ENCODE measurements around the gene POLRMT.

The POLRMT gene

GRCh38 chr19:650121-650520 lies 16.8 kb upstream of the POLRMT start:
- no peak for TF ChIP-seq CTCF (IDR thresholded peaks at IDR 0.05; ENCODE audit: insufficient read depth, low read depth, low read length, missing control alignments)
- no peak overlapping the region for H3K4me3 ChIP-seq (ENCODE audit: low read length)
- no peak for DNase-seq (ENCODE audit: low read depth)

- no peak for DNase-seq (ENCODE audit: low read depth)
- no peak overlapping the region for H3K4me3 ChIP-seq (ENCODE audit: low read length)
- no peak for TF ChIP-seq CTCF (IDR thresholded peaks at IDR 0.05; ENCODE audit: insufficient read depth, low read depth, low read length, missing control alignments)
Observed at GRCh38 chr19:648904-649801, 15.8 kb upstream of the POLRMT start.

- no peak overlapping the region for H3K4me3 ChIP-seq (ENCODE audit: low read length)
- no peak for DNase-seq (ENCODE audit: low read depth)
- TF ChIP-seq CTCF (IDR thresholded peaks at IDR 0.05; ENCODE audit: insufficient read depth, low read depth, low read length, missing control alignments): no peak
Observed at GRCh38 chr19:648305-648704, 15.0 kb upstream of the POLRMT start.

- H3K4me3 ChIP-seq (ENCODE audit: low read length): no peak overlapping the region
- no peak for DNase-seq (ENCODE audit: low read depth)
- no peak for TF ChIP-seq CTCF (IDR thresholded peaks at IDR 0.05; ENCODE audit: insufficient read depth, low read depth, low read length, missing control alignments)
Observed at GRCh38 chr19:647566-648284, 14.4 kb upstream of the POLRMT start.

GRCh38 chr19:646779-647565 lies 13.6 kb upstream of the POLRMT start:
- DNase-seq (ENCODE audit: low read depth): no peak
- no peak overlapping the region for H3K4me3 ChIP-seq (ENCODE audit: low read length)
- no peak for TF ChIP-seq CTCF (IDR thresholded peaks at IDR 0.05; ENCODE audit: insufficient read depth, low read depth, low read length, missing control alignments)

GRCh38 chr19:645912-646778 lies 12.8 kb upstream of the POLRMT start:
- no peak for TF ChIP-seq CTCF (IDR thresholded peaks at IDR 0.05; ENCODE audit: insufficient read depth, low read depth, low read length, missing control alignments)
- DNase-seq (ENCODE audit: low read depth): no peak
- no peak overlapping the region for H3K4me3 ChIP-seq (ENCODE audit: low read length)

Measured in epithelial cell of esophagus (primary cell).